ENCODE results near the gene SLC6A20.
A peak's percentile ranks its signal among the peaks of the same experiment; 100 is the strongest.

The SLC6A20 gene, protein sequence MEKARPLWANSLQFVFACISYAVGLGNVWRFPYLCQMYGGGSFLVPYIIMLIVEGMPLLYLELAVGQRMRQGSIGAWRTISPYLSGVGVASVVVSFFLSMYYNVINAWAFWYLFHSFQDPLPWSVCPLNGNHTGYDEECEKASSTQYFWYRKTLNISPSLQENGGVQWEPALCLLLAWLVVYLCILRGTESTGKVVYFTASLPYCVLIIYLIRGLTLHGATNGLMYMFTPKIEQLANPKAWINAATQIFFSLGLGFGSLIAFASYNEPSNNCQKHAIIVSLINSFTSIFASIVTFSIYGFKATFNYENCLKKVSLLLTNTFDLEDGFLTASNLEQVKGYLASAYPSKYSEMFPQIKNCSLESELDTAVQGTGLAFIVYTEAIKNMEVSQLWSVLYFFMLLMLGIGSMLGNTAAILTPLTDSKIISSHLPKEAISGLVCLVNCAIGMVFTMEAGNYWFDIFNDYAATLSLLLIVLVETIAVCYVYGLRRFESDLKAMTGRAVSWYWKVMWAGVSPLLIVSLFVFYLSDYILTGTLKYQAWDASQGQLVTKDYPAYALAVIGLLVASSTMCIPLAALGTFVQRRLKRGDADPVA

DNA sequence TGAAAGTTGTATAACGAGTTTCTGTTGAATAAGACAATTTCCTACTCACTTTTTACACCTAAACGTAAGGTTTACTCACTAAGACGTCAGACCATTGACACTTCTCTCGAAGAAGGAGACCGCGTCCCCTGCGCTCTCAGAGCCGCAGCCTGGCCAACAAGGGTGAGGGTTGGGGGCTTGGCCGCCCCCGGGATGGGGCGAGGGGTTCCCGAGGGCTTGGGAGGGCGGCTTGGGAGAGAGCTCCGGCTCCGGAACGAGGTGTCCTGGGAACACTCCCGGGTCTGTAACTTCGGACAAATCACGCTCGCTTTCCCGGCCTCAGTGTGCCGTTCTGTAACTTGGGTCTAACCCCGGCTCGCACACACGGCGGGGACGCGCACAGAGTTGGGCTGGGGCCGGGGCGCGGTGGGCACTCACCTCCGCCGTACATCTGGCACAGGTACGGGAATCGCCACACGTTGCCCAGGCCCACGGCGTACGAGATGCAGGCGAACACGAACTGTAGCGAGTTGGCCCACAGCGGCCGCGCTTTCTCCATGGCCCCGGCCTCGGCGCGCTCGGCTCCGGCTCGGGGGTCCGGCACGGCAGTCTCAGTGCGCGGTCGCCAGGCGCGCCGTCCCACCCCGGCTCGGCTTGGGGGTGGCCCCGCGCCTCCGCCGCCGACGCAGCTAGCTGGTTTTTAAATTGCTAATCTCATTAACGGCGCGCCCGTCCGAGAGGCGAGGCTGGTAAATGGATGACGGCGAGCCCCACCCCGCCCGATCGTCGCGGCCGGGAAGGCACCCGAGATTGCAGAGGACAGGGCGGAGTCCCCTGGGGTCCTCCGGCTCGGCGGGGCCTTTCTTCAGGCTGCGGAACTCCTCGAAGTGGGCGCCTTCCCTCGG, at the start of gene SLC6A20:
SLC6A20 (minus strand) TSS at position 655 of the 884 bp plus-strand sequence; CDS start at position 538, 117 bp downstream.
- DNase-seq (ENCODE audit: low read depth), result no peak

DNA sequence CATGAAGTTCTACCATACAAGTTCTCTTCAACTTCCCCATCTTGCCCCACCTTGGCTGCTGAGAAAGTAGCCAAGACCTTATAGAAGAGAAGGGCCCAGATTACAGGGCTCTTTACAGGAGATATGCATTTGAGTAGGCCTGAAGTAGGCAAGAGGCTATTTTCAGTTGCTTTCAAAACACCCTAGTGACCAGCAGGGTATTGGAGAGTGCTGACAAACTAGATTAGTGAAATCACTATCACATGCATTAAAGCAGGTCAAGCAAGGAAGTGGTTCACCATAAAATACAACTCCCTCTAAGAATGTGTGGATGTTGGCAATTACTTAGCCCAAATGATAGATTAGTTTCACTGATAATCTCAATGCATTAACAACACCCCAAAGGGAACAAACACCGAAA, 48.3 kb upstream of the SLC6A20 start:
- DNase-seq (ENCODE audit: low read depth), result no peak

DNA sequence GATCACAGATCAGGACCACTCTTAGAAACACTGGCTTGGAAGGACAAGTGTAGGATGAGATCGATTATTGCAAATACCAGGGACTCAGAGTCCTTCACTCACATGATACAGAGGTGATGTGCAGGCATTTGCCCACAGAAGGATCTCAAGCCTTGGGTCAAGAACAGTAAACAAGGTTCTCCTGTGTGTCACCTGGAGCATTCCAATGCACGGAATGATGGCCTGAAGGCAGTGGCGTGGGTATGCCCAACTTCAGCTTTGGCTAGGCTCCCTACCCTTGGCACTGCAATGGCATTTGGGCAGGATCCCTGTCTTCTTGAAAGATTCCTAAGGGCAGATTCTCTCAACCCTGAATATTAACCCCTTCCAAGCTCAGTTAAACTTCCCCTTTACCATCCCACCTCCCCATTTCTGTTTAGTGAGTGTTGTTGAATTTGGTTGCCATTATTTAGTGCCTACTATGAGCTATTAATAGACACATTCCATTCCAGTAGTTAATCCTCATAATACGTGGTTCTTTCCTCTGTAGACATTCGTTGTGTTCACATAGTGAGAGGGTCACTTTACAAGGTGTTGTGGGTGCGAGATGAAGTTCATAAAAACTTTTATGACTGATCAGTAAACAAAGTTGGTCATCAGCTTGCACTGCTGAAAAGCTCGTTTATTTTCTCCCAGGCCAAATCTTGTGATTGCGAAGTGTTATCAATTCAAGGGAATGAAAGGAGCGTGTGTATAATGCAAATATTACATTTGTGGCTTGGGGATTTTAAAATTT, 46.7 kb upstream of the SLC6A20 start:
- no peak for DNase-seq (ENCODE audit: low read depth)

DNA sequence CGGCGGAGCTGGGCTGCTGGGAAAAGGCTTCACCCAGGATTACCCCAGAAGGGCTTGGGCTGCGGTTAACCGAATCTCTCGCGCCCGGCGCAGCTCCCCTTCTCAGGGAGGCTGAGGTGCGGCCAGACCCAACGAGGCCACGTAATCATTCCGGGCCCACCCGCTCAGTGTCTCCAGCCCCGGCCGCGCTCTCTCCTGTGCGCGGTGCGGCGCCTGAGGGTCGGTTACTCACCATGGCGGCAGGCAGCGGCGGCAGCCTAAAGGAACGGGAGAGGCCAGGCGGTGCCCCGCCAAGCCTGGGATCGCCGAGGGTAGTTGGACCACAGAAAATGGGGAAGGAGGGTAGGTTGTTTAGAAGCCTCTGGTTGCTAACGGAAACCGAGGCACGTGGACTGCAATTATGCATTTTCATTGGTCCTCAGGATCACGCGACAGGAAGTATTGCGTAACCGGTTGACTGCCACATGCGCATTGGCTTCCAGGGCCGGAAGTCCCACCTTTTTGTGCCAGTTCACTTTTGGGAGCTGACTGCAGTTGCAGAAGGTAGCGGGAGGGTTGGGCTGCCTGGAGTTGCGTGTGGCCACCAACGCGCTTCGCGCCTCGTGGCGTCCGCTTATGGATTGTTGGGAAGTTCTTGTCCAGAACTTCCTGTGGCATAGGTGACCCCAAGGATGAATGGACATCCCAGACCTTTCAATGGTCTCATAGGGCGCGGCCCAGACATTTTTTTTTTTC, 45.6 kb upstream of the SLC6A20 start, which contains the start of gene LZTFL1:
LZTFL1 (minus strand) TSS at position 363 of the 735 bp plus-strand sequence; CDS start at position 235, 128 bp downstream.
- peak; percentile 79 for DNase-seq (ENCODE audit: low read depth)

DNA sequence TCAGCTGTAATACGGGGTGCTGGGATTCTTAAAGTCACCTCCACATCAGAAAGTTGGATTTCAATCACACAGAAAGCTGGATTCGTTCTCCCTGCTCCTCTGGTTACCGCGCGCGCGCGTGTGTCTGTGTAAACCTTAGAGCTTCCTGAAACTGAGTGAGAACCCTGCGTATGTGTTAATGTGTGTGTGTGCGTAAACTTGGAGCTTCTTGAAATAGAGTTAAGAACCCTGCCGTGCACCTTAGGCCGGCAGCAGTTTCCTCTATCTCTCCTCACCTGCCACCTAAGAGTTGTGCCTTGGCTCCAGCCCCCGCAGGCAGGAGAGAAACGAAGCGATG, 45.1 kb upstream of the SLC6A20 start:
- DNase-seq (ENCODE audit: low read depth), result no peak

DNA sequence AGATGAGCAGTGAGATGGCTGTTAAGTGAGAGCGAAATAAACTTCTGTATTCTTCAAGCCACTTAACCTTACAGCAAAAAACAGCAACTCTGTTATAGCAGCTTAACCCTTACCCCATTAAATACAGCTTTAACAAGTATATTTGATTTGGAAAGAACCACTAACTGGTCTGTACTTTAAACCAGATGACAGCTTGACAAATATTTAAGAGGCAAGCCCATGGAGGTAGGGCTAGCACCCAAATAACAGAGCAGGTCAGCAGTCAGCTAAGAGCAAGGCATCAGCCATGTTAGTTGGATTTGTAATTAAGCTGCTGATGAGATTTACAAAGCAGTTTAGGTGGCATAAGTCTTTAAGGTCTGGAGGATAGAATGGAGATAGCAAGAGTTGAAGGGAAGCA, 42.1 kb upstream of the SLC6A20 start:
- no peak for DNase-seq (ENCODE audit: low read depth)

DNA sequence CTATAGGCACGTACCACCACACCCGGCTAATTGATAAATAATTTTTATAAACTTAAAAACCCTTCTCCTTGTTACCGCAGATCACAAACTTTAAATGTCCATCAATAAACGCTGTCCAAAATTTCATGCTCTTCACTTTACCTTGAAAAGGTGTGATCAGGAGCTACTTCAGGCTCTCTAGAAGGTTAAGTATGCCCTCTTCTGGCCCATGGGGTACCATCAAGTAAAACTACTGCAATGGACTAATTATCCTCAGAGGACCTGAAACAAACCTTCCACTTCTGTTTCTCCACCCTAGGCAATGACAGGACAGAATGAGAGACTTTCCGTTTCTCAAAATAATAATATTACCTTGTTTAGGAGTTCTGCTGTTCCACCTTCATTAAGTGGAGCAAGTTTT, 36.4 kb upstream of the SLC6A20 start:
- no peak for DNase-seq (ENCODE audit: low read depth)

DNA sequence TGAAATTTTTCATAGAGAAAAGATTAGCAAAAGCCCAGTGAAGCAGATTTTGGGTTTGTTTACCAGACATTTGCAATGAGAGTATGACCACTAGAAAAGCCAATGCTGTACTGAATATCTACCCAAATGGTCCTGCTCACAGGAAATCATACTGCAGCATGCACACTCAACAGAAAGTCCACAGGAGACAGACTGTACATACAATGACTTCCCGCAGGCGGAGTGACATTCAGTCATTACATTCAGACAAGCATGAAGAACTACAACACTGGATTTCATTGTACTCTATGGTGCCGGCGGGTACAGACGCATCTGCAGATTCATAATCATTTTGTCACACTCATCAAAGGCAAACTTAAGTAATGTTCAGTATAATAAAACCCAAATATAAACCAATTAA, 33.8 kb upstream of the SLC6A20 start:
- no peak for DNase-seq (ENCODE audit: low read depth)

DNA sequence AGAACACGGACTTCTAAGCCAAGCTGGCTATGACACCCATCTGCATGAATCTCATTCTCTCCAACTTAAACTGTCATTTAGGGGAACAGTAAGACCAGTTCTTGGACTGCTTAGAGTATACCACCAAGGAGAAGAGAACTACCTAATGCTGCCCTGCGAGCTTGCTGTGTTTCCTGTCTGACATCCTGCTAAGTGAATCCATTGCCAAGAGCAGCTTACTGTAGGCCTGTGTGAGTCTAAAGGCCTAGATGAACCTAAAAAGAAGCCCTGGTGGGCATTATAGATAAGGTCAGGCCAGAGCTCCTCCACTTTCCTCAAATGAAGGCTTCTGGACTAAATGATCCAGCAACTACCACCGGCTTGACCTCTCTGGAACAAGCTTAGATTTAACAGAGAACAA, 30.6 kb upstream of the SLC6A20 start:
- no peak for DNase-seq (ENCODE audit: low read depth)

DNA sequence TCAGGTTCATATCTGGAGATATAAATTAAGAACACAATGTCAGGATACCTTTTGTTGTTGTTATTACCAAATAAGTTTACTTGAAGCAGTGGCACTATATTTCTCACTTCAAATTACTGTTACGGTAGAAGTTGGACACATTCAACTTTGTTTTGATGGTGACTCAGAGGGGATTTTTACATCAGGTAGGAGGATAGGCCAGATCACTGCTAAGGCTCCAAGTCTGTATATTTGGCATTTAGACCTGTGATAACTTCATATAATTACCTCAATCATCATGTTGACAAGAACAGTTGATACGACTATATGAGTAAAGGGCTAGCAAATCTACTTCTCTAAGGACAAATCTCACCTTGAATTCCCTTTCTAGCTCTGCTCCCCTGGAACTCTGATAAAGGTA, 30.0 kb upstream of the SLC6A20 start:
- no peak for DNase-seq (ENCODE audit: low read depth)

DNA sequence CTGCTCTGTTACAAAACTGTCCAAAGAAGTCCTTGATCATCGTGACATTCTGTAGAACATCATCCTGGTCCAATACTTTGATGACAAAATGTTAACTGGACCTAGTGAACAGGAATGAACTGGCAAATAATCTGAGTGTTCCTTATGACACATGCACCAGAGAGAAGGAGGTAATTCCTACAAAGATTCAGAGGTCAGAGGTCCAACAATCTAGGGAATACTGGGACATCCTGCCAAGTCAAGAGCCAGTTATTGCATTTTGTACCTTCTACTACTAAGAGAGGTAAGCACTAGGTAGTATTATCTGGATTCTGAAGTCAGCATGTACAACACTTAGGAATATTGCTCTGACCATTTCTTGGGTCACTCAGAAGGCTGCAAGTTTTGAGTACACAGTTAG, 24.8 kb upstream of the SLC6A20 start:
- no peak for DNase-seq (ENCODE audit: low read depth)

DNA sequence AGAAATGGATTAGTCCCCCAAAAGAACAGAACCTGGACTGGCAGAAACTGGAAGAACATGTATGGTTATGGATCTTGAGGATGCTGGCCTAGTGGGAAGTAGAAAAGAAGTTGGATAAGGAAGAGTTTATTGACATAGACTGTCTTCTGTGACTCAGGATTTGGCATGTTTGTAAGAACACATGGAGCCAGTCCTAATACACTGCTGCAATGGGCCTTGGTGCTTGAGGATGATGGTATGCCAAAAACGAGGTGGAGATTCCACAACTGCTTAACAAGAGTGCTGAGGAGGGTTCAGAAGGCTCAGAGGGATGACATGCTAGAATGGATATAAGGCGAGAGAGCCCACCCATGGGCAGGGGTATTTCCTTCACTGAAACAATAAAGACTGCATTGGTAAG, 23.2 kb upstream of the SLC6A20 start:
- no peak for DNase-seq (ENCODE audit: low read depth)

DNA sequence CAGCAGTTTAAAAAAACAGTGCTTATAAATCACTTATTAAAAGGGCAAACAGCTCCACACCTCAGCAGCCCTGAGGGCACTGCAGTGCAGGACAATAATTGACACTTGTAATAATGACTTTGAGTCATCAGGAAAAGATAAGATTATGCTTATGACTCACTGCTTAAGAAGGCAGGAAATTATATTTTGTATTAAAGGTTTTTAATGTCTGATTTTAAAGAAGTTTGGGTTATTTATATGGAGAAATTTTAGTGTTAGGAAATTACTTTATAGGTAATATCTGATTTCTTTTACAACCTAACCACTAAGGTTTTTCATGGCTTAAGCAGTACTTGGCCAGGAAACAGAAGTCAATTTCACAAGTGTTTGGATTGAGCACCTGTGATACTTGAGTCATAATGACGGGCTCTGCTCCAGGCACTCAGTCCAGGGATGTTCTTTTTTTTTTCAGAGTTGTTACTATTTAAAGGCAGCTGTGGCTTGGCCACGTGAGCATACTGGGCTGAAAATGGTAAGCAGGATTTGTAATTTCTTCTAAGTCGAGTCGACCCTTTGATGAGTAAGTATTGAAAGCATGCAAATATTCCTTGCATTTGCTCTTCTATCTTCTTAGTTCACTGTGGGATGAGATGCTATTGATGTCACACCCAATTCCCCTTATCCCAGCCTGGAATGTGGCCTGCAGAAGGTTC, 21.6 kb upstream of the SLC6A20 start:
- no peak for DNase-seq (ENCODE audit: low read depth)

DNA sequence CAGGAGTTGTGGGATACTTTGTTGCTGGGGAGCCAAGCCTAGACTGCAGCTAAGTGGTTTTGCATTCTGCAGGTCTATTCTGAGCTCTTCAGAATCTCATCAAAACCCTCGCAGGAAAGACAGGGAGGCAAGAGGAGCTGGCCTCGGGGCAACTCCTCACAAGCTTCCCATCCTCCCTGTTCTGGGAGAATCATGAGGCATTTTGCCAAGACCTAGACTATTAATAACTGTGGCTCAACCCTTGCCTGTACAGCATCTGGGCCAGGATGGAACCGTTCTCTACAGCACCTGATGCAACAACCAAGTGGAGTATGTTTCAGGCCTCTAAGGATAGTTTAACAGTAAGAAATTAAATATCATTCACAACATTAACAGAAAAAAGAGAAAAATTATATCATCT, 20.2 kb upstream of the SLC6A20 start:
- no peak for DNase-seq (ENCODE audit: low read depth)

DNA sequence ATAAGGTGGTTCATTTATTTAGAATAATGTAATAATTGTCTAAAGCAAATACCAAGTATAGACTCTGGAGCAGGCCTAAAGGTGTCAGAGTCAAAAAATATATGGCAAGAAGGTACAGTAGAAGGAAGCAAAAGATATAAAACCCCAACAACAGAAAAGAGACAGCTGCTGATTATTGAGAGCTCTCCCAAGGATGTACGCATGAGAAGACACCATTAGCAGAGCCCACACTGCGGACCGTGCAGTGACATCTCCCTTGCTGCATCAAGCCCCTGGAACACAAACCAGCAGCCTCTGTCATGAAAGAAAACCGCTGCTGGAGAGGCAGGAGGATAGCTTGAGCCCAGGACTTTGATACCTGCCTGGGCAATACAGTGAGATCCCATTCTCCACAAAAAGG, 18.0 kb upstream of the SLC6A20 start:
- no peak for DNase-seq (ENCODE audit: low read depth)

DNA sequence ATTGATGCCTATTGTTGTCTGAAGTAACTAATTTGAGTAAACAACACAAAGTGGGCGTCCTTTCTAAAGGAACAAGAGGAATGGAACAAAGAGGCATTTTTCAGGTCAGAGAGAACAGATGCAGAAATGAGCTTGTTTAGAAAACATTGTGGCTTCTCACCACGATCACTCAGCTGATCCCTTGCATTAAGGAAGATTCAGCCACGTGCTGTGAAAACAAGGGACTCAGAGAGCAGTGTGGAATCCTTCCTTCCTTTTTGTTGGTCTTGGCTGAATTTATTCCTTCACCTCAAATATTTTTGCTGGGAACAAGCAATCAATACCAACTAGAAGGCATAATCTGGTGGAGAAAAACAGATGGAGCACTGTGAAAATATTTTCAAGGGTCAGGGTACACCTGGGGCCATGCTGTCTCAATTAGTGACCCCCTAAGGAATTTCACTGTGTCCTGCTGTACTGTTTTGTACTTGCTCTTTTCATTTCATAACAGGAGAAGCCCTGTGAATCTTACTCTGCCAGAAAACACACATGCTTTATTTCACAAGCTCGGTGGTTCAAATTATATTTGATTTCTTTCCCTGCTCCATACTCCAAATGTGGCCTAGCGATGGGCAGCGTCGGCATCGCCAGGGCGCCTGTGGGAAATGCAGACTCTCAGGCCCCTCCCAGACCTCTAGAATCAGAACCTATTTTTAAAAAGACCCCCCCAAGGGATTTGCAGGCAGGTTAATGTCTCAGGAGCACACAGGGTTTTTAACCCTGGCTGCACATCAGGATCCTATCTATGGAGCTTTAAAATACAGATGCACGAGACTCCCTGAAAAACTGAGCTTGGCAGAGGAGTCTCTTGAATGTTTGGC, 11.6 kb upstream of the SLC6A20 start:
- no peak for DNase-seq (ENCODE audit: low read depth)

DNA sequence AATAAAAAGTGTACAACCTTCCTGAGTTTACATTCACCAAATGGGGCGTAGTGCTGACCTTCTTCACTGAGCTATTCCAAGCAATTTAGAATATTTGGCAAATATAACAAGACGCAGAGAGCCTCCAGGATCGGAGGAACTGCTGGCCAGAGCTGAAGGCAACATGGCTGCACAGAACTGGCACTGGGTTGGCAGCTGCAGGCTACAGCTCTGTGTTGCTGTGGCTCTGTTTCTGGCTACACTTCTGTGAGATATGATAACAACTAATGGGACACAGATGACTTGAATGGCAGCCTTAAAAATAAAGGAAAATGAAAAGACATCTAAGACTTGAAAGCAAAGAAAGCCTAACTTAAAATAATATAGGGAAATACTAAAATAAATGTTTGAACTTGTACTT, 10.8 kb upstream of the SLC6A20 start:
- DNase-seq (ENCODE audit: low read depth), result no peak

DNA sequence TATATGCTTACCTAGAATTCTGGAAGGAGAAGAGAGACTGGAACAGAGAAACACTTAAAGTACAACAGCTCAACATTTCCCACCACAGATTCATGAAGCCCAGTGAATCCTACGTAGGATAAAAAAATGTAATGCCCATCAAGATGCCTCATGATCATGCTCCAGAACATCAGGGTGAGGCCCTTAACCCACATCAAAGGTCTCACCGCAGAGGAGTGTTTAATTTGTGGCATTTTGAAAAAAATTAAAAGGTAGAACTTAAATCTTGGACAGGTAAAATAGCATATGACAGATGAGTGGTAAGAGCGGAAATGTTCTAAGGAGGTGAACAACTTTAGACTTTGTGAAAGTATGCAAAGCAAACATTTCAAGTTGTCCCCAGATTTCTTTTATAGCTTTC, 9.7 kb upstream of the SLC6A20 start:
- no peak for DNase-seq (ENCODE audit: low read depth)

DNA sequence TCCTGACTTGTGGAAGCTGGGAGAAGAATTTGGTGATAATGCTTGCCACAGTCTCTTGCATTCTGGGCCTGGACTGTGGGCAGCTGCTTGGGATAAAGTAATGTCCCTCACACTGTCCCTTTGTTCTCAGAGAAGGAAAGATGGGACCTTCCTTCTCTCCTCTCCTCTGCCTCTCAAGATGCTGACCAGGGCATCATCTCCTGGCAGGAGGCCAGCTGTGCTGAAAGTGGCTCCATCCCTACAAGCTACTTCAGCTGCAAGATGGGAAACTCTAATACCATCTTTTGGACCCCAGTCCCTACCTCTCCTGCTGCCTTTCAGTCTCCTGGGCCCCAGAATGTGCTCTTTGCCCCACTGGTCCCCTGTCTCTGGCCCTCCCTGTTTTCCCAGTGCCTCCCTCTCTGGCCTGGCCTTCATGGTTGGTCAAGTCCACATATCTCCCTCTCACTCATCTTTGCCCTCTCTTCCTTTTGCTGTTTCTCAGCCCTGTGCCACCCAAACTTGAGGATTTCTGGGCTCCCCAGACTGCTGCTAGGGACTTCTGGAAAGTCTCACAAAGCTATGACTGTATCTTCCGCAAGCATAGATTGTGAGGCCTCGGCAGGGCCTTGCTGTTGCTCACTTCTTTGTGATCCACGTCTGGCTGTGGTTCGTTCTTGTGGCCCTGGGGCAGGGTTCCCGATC, 7.1 kb upstream of the SLC6A20 start:
- no peak for DNase-seq (ENCODE audit: low read depth)

Measured in stimulated activated CD8-positive, alpha-beta memory T cell treated with anti-CD3 and anti-CD28 coated beads, Interleukin-4, amount 100 ng/mL, for 24 hours (primary cell).